H1 (cell line): Measurements from ENCODE around the gene IGLON5.

ENCODE experiments used
- EGR1 ChIP-seq: IDR thresholded peaks from 2 replicates; pipeline ENCODE4 v1.6.1; 2011; ENCODE audit warnings: low read depth, low read length, borderline replicate concordance
- EP300 ChIP-seq, 2 experiments: IDR thresholded peaks; 1 replicate in 1 of 2; 2 replicates in 1 of 2; pipeline ENCODE4 v1.6.1; 2011 to 2012; ENCODE audit warnings: low read depth in 2 of 2, low read length in 2 of 2, mild to moderate bottlenecking in 2 of 2, borderline replicate concordance in 1 of 2, inconsistent platforms in 1 of 2, moderate library complexity in 1 of 2
- PHF8 ChIP-seq: fragments of 200-600 bp; sonication (generic); conservative IDR thresholded peaks from 2 replicates; pipeline ENCODE4 v1.7.1; 2012; ENCODE audit warnings: low read depth, mild to moderate bottlenecking, inconsistent platforms, low read length, moderate library complexity
- RAD21 ChIP-seq, 2 experiments: IDR thresholded peaks in 1 of 2; conservative IDR thresholded peaks in 1 of 2; 2 replicates each; pipeline ENCODE4 v1.6.1; 2011; ENCODE audit warnings: low read depth in 2 of 2, low read length in 2 of 2, improper control_type of control experiment in 1 of 2, inconsistent platforms in 1 of 2, mild to moderate bottlenecking in 1 of 2, moderate library complexity in 1 of 2
- TF ChIP-seq, protein P1 (sequence below): IDR thresholded peaks from 2 replicates; pipeline ENCODE4 v1.6.1; 2011; ENCODE audit warnings: low read depth, mild to moderate bottlenecking, low read length; ENCODE audit not compliant: insufficient read depth
- TF ChIP-seq, protein P2 (sequence below), 3 experiments: IDR thresholded peaks; 1 replicate in 2 of 3; 2 replicates in 1 of 3; pipeline versions ENCODE4 v1.5.1 to v1.6.1; 2011; ENCODE audit warnings: low read length in 3 of 3, mild to moderate bottlenecking in 3 of 3, inconsistent platforms in 2 of 3, low read depth in 1 of 3, moderate library complexity in 1 of 3; ENCODE audit not compliant: insufficient read depth in 1 of 3; ENCODE audit errors: control extremely low read depth in 1 of 3

DNA sequence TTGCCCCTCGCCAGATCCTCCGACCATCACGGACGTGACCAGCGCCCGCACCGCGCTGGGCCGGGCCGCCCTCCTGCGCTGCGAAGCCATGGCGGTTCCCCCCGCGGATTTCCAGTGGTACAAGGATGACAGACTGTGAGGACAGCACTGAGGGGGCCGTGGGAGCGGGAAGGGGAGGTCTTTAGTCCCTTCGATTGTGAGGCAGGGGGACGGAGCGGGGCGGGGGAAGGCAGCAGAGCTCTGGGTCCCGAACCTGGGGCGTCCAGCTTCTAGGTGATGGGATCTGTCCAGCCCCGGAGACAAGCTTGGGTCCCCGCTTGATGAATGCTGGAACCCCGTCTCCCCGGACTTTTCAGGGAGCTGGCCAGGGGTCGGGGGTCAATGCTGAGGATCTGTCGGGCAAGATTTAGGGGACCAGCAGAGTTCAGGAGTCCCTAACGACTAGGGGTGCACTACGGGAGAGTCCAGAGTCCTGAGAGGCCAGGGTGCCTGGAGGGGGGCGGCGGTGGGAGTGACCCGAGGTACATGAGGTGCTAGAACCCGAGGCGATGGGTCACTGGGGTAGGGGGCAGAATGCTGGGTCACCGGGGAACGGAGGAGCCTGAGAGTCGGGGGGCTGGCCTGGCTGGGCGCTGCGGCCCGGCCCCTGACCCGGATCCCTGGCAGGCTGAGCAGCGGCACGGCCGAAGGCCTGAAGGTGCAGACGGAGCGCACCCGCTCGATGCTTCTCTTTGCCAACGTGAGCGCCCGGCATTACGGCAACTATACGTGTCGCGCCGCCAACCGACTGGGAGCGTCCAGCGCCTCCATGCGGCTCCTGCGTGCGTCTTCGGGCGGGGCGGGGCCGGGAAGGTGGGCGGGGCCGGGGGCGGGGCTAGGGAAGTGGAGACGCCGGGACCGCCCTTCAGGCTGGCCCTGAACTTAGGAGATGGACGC is 15.9 kb downstream of the IGLON5 start:
- TF ChIP-seq PHF8 = no peak; the same call in 1 of the 2 replicates
- TF ChIP-seq, protein P1, sequence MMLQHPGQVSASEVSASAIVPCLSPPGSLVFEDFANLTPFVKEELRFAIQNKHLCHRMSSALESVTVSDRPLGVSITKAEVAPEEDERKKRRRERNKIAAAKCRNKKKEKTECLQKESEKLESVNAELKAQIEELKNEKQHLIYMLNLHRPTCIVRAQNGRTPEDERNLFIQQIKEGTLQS = no peak
- no peak for TF ChIP-seq EGR1
- no peak for TF ChIP-seq EP300 (IDR thresholded peaks at IDR 0.05; ENCODE audit: borderline replicate concordance in 1 of 2, low read depth in 2 of 2, low read length in 2 of 2)
- TF ChIP-seq RAD21 (IDR thresholded peaks at IDR 0.05 in 1 of 2, conservative IDR thresholded peaks at IDR 0.05 in 1 of 2; ENCODE audit: low read depth in 2 of 2, low read length in 2 of 2) = peak in 1 of 2 experiments; percentile 44; a peak in 2 of 4 replicates
- TF ChIP-seq, protein P2, sequence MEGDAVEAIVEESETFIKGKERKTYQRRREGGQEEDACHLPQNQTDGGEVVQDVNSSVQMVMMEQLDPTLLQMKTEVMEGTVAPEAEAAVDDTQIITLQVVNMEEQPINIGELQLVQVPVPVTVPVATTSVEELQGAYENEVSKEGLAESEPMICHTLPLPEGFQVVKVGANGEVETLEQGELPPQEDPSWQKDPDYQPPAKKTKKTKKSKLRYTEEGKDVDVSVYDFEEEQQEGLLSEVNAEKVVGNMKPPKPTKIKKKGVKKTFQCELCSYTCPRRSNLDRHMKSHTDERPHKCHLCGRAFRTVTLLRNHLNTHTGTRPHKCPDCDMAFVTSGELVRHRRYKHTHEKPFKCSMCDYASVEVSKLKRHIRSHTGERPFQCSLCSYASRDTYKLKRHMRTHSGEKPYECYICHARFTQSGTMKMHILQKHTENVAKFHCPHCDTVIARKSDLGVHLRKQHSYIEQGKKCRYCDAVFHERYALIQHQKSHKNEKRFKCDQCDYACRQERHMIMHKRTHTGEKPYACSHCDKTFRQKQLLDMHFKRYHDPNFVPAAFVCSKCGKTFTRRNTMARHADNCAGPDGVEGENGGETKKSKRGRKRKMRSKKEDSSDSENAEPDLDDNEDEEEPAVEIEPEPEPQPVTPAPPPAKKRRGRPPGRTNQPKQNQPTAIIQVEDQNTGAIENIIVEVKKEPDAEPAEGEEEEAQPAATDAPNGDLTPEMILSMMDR (IDR thresholded peaks at IDR 0.05; ENCODE audit: control extremely low read depth in 1 of 3, insufficient read depth in 1 of 3, low read depth in 1 of 3, low read length in 3 of 3) = peak in 2 of 3 experiments; percentile 32 to 59; a peak in 3 of 4 replicates
